C4-2B (cell line): ENCODE measurements around the gene BSG.

Experiments
- ZFX ChIP-seq: fragments of 450-650 bp; IDR thresholded peaks from 2 replicates; pipeline ENCODE4 v1.6.1; 2017
- TF ChIP-seq, protein P1 (sequence below): fragments of 450-650 bp; conservative IDR thresholded peaks from 2 replicates; pipeline ENCODE4 v1.5.1; 2017; ENCODE audit warnings: mild to moderate bottlenecking

DNA sequence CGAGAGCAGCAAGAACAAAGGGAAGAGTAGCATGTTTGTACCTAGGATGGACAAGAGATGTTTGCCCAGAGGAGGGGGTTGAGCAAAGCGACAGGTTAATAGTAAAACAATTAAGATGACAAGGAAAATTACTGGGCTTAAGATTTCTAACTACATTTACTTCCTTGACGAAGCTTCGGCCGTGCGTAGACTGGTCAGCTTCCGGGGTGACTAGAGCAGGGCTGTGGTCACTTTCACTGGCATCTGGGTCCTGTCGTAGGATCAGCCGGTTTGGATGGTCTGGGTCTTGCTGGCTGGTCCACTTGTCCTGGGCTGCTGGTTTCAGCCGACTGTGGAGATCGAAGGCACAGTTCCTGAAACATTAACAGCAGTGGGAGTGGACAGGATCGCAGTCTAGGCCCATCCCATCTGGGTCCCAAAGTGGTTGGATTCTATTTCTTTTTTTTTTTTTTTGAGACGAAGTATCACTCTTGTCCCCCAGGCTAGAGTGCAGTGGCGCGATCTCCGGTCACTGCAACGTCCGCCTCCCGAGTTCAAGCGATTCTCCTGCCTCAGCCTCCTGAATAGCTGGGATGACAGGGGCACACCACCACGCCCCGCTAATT is 5.0 kb upstream of the BSG start:
- TF ChIP-seq, protein P1, sequence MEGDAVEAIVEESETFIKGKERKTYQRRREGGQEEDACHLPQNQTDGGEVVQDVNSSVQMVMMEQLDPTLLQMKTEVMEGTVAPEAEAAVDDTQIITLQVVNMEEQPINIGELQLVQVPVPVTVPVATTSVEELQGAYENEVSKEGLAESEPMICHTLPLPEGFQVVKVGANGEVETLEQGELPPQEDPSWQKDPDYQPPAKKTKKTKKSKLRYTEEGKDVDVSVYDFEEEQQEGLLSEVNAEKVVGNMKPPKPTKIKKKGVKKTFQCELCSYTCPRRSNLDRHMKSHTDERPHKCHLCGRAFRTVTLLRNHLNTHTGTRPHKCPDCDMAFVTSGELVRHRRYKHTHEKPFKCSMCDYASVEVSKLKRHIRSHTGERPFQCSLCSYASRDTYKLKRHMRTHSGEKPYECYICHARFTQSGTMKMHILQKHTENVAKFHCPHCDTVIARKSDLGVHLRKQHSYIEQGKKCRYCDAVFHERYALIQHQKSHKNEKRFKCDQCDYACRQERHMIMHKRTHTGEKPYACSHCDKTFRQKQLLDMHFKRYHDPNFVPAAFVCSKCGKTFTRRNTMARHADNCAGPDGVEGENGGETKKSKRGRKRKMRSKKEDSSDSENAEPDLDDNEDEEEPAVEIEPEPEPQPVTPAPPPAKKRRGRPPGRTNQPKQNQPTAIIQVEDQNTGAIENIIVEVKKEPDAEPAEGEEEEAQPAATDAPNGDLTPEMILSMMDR = no peak
- no peak for TF ChIP-seq ZFX
